Stimulated activated CD8-positive, alpha-beta memory T cell treated with anti-CD3 and anti-CD28 coated beads, Interleukin-12 subunit alpha, Interleukin-12 subunit beta, amount 100 ng/mL, for 24 hours (primary cell): ENCODE results near the gene IFNGR1.

Experiments used
- DNase-seq: peaks from one replicate; pipeline ENCODE4 v3.0.0-alpha.2; 2020; ENCODE audit errors: extremely low read depth

The IFNGR1 gene

GRCh38 chr6:137175868-137176245 lies 43.3 kb downstream of the IFNGR1 start:
- DNase-seq: no peak

GRCh38 chr6:137175157-137175867 lies 43.9 kb downstream of the IFNGR1 start:
- DNase-seq: no peak

DNA sequence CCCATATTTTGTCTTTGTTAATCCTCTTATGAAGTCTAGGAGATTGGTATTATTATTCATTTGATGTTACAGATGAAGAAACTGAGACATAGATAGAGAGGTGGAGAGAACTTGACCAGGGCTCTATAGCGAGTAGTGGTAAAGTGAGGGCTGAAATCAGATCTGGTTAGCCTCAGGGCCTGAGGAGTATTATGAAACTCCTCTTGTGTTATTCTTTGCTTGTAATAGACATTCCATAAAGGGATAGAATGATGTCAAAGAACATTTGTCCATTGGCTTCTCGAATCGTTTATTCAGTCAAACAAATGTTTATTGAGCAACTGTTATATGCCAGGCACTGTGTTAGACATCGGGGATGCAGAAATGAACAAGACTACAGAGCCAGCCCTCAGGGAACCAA lies 45.7 kb downstream of the IFNGR1 start, which contains the start of gene IL22RA2:
Gene IL22RA2, minus strand, starts transcription at position 144 of the 400 bp plus-strand sequence. CDS start 11,895 bp downstream, outside the sequence.
- DNase-seq: no peak

DNA sequence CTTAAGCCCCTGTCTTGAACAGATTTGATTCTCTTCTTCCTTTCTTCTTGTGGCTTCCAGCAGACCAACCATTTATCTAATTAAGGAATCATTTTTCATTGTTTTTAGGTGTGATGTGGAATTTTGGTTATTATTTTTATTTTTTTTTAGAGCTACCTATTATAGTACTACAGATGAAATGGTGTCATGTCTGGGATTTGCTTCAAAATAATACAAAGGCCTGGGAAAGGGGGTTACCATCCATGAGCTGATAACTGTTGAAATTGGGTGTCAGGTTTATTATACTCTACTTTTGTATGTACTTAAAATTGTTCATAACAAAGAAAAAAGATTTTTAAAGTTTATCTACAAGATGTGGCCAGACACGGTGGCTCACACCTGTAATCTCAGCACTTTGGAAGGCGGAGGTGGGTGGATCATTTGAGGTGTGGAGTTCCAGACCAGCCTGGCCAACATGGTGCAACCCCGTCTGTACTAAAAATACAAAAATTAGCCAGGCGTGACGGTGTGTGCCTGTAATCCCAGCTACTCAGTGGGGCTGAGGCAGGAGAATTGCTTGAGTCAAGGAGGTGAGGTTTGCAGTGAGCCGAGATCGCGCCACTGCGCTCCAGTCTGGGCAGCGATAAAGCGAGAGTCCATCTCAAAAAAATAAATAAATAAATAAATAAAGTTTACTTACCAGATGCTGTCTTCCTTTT lies 46.3 kb downstream of the IFNGR1 start:
- DNase-seq: no peak

GRCh38 chr6:137171824-137172733 lies 47.1 kb downstream of the IFNGR1 start:
- DNase-seq: no peak

- no peak for DNase-seq
Measured at GRCh38 chr6:137171053-137171374, 48.2 kb downstream of the IFNGR1 start.

- DNase-seq: no peak
Measured at GRCh38 chr6:137170266-137171052, 48.7 kb downstream of the IFNGR1 start.

- DNase-seq: no peak
Measured at GRCh38 chr6:137167702-137168377, 51.3 kb downstream of the IFNGR1 start.

- DNase-seq: no peak
Measured at GRCh38 chr6:137166247-137167098, 52.7 kb downstream of the IFNGR1 start.

- no peak for DNase-seq
Measured at GRCh38 chr6:137165375-137166246, 53.6 kb downstream of the IFNGR1 start.

GRCh38 chr6:137163732-137164318 lies 55.4 kb downstream of the IFNGR1 start:
- DNase-seq: no peak

- DNase-seq: no peak
Measured at GRCh38 chr6:137162692-137163306, 56.4 kb downstream of the IFNGR1 start.

DNA sequence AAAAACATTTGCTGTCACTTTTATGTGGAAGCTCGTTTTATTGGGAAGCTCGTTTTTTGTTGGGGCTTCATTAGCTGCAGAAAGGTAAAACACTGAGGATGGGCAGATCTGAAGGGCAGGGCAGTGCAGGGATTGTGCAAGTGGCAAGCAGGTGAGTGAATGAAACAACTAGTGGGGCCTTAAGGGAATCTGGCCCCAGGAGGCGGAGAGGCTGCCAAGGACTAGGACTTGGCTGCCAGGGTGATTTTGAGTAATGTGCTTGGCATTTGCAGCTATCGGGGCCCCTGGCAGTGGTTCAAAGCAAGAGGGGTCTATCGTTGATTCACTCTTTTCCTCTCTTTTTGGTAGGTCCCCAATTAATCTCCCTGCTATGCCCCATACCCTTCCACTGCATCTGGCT lies 57.2 kb downstream of the IFNGR1 start:
- no peak for DNase-seq

DNA sequence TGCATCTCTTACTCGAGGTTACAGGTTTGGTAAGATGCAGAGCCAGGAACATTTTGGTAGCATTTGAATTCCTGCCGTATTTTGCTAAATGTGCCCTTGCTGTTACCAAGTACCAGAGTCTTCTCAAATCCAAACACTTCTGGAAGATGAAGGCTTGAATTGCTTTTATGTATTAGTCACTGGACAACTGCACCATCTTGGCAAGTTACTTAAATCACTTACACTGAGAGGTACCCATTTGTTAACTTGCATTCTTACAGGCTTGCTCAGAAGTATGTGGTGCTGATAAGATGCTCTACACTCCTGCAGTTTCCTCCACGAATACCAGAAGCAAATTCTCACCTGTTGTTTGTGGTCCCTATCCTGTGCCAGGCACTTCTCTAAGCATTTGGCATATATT lies 58.4 kb downstream of the IFNGR1 start:
- no peak for DNase-seq

DNA sequence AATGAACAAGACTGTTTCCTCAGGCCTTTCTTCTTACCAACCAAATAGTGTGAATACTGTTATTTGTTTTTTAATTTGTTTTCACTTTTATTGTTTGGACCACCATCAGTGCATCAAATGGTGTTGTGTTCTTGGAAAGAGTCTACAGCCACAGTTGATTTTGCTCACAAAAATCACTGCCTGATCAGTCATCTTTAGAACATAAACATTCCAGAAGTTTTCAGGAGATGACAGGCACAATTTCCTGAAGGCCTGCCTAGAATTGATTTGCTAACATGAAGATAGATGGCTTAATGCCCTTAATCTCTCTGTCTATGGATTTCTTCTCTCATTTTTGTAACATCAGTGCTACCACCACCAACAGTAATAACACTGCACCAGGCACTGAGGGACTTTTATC lies 59.3 kb downstream of the IFNGR1 start:
- no peak for DNase-seq

- no peak for DNase-seq
Measured at GRCh38 chr6:137157601-137158000, 61.6 kb downstream of the IFNGR1 start.

GRCh38 chr6:137156650-137157049 lies 62.5 kb downstream of the IFNGR1 start:
- no peak for DNase-seq

DNA sequence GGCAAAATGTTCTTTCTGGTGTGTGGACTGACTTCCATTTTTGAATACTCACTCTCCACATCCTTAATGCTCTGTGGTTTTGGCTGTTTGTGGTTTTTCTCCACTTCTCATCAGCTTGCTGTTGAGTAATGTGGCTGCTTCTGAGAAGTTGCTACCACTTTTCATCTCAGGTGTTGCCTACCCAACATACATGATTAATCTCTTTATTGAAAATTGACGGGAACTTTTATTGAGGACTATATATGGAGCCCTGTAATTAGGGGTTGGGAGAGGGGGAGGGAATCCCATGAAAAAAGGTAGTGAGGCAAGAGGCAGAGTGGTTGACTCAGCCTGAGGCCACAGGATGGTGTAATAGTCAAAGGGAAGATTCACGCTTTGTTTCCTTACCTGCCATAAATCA lies 63.4 kb downstream of the IFNGR1 start:
- no peak for DNase-seq
